Activated naive CD8-positive, alpha-beta T cell treated with anti-CD3 and anti-CD28 coated beads, Interleukin-2, amount 10 ng/mL, durations not matched to agents 7 days and 5 days (primary cell): ENCODE measurements around the gene SUGP1. TPM values are rescaled to one million over a fixed set of nuclear protein-coding genes. Genes with fewer than 3 reads are reported as not detected.

ENCODE experiments used
- ATAC-seq: fragments of 150-1000 bp; cut with Tn5 transposase; one replicate; pipeline ENCODE4 v1.10.0; 2021; ENCODE audit warnings: low read depth, moderate library complexity
- POLR2A ChIA-PET: fragments of 350-600 bp; sonication (Branson Sonifier 250); formaldehyde crosslinking; loops from one replicate; lab custom pipeline; 2021; ENCODE audit warnings: antibody characterized with exemption; lab: Charles Lee
- DNase-seq: peaks from one replicate; pipeline ENCODE4 v3.0.0; 2021
- H3K27ac Mint-ChIP-seq: one replicate; pipeline ENCODE4 v1.8.0; 2022; ENCODE audit warnings: mild to moderate bottlenecking, mixed read lengths
- H3K27me3 Mint-ChIP-seq: one replicate; pipeline ENCODE4 v1.8.0; 2022; ENCODE audit warnings: mild to moderate bottlenecking, moderate library complexity, mixed read lengths
- H3K36me3 Mint-ChIP-seq: one replicate; pipeline ENCODE4 v1.8.0; 2021; ENCODE audit warnings: mild to moderate bottlenecking, mixed read lengths
- H3K4me1 Mint-ChIP-seq: one replicate; pipeline ENCODE4 v1.8.0; 2021; ENCODE audit warnings: mixed read lengths
- H3K4me3 Mint-ChIP-seq: one replicate; pipeline ENCODE4 v1.8.0; 2022; ENCODE audit warnings: mild to moderate bottlenecking, moderate library complexity, mixed read lengths
- H3K9me3 Mint-ChIP-seq: one replicate; pipeline ENCODE4 v1.8.0; 2021; ENCODE audit warnings: mixed read lengths
- total RNA-seq, 2 experiments: library from RNA; stranded (reverse); gene quantifications; one replicate each; pipeline ENCODE4 v1.2.3, GENCODE V29; 2021

The SUGP1 gene
- total RNA-seq, 2 experiments from 2014 or later = 66.8 to 70.6 TPM

DNA sequence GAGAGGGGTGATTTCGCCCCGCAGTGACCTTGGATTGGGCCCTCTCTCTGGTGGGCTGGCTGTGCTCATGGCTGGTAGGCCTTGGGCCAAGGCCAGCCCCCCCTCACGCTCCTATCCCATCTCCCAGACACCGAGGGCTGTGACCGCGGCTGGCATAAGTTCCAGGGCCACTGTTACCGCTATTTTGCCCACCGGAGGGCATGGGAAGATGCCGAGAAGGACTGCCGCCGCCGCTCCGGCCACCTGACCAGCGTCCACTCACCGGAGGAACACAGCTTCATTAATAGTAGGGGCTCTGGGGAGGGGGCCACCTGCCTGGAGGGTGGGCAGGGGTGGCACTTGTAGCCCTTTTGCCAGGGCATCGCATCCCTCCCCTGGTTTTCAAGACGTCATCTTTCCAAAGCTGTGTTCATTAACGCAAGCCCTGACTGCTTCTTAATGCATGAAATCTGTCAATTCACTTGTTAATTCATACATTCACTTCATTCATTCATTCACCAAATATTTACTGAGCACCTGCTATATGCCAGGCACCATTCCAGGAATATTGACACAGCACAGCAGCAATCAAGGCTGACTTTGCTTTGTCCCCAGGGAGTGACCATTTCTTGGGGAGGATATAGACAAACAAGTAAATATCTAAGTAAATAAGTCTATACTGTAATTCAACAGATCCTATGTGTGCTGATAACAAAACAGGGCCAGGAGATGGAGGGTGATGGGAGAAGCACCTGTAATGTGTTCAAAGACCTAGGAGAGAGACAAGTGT lies 82.0 kb downstream of the SUGP1 start:
- Mint-ChIP-seq H3K4me1 (no peaks in the 10 kb centered on the region), H3K36me3 (no peaks in the 10 kb centered on the region), H3K9me3 (peaks cover 9% of the 10 kb centered on the region), H3K27me3 (no peaks in the 10 kb centered on the region), H3K4me3 (no peak overlapping the region), H3K27ac (no peak overlapping the region)
- DNase-seq (no peak), ATAC-seq (no peak)
- POLR2A ChIA-PET = no interaction called here

DNA sequence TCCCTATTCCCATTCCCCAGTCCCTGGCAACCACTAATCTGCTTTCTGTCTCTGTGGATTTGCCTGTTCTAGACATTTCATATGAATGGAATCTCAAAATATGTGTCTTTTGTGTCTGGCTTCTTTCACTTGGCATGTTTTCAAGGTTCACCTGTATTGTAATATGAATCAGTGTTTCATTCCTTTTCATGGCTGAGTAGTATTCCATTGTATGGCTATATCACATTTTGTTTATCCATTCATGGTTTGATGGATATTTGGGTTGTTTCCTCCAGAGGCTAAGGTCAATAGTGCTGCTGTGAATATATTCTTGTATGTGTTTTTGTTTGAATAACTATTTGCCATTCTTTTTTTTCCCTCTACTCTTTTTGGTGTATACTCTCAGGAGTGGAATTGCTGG lies 84.1 kb downstream of the SUGP1 start:
- POLR2A ChIA-PET = no interaction called here

DNA sequence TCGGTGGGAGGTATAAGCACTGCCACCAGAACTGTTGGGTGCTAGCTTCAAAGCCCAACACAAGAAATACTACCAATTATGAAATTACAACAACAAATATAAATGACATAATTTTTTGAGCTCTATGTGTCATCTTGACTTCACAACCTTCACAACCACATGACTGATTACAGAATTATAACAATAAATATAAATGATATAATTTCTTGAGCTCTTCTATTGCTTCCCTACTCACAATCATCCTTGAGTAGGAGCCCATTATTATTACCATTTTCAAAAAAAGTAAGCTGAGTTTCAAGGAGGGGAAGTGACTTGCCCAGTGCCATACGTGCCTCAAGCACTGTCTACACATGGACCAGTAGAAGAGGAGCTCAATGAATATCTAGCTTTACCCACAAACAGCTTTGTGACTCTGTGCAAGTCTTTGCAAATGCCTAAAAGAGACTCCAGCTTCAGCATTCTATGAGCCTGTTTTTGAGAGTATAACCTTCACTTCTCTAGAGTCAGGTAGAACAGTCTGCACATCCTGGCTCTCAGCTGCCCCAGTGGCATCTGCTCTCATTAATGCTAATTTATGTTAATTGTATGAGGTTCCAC lies 86.0 kb downstream of the SUGP1 start:
- no peak overlapping the region for H3K4me3 Mint-ChIP-seq
- no peak for ATAC-seq
- no peak overlapping the region for H3K27ac Mint-ChIP-seq
- no peaks in the 10 kb centered on the region for H3K36me3 Mint-ChIP-seq
- H3K4me1 Mint-ChIP-seq = no peaks in the 10 kb centered on the region
- no peaks in the 10 kb centered on the region for H3K27me3 Mint-ChIP-seq
- DNase-seq = no peak
- POLR2A ChIA-PET = no interaction called here
- peaks cover 9% of the 10 kb centered on the region for H3K9me3 Mint-ChIP-seq

More for the DNA sequence above, 84.1 kb downstream of the SUGP1 start:
- DNase-seq (no peak), ATAC-seq (no peak)
- Mint-ChIP-seq H3K27me3 (no peaks in the 10 kb centered on the region), H3K4me1 (no peaks in the 10 kb centered on the region), H3K36me3 (no peaks in the 10 kb centered on the region), H3K9me3 (peaks cover 9% of the 10 kb centered on the region), H3K27ac (no peak overlapping the region), H3K4me3 (no peak overlapping the region)

DNA sequence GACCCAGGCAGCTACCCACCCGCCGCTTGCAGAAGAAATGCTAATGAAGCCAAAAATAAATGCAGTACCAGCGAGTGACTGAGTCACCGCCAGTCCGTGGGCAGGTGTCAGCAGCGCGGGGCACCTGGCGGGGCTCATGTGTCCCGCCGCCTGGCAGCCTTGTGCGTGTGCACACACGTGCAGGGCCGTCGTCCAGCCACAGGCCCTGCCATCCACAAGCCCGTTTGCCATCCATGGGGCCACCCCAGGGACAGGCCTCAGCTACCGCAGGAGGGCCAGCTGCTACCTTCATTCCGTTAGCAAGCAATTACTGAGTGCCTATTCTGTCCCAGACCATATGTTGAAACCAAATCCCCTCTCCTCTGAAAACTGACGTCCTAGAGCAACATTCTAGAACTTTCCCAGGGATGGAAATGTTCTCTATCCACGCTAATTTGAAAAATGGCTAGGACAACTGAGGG lies 88.0 kb downstream of the SUGP1 start:
- ATAC-seq = no peak
- Mint-ChIP-seq H3K36me3 (no peaks in the 10 kb centered on the region), H3K4me3 (no peak overlapping the region), H3K27me3 (peaks cover 4% of the 10 kb centered on the region), H3K9me3 (peaks cover 9% of the 10 kb centered on the region), H3K4me1 (no peaks in the 10 kb centered on the region), H3K27ac (no peak overlapping the region)
- DNase-seq = no peak
- POLR2A ChIA-PET = interaction anchor here (0.5 kb wide), 1 partner anchor 503 kb away, joined by 3 read pairs; no protein-coding TSS in a partner anchor

DNA sequence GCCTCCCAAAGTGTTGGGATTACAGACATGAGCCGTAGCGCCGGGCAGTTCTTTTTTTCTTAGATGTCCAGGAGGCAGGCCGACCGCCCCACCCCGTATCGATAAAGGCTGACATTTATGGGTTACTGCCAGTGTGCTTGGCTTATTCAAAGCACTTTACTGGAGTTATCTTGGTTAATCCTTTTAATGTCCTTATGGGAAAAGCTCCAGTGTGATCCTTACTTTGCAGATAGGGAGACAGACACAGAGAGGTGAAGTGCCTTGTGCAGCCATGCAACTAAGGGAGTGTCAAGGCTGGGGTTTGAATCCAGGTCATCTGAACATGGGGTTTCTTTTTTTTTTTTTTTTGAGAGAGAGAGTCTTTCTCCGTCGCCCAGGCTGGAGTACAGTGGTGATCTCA lies 89.3 kb downstream of the SUGP1 start:
- POLR2A ChIA-PET = no interaction called here
- Mint-ChIP-seq H3K27ac (no peak overlapping the region), H3K4me3 (no peak overlapping the region), H3K4me1 (no peaks in the 10 kb centered on the region), H3K9me3 (peaks cover 6% of the 10 kb centered on the region), H3K36me3 (no peaks in the 10 kb centered on the region), H3K27me3 (peaks cover 4% of the 10 kb centered on the region)
- no peak for DNase-seq
- ATAC-seq = no peak

DNA sequence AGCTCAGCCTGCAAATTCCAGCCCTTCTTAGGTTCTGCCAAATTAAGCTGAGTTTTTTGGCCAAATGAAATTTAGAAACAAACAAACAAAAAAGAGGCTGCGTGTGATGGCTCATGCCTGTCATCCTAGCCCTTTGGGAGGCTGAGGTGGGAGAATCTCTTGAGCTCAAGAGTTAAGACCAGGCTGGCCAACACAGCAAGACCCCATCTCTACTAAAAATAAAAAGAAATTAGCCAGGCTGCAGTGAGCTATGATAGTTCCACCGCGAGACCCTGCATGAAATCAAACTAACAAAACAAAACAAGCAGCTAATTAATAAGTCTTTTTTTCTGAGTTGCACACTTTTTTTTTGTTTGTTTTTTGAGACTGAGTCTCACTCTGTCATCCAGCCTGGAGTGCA lies 90.6 kb downstream of the SUGP1 start:
- ATAC-seq (no peak), DNase-seq (no peak)
- H3K27me3 Mint-ChIP-seq = peaks cover 7% of the 10 kb centered on the region
- no peak overlapping the region for H3K4me3 Mint-ChIP-seq
- H3K36me3 Mint-ChIP-seq = no peaks in the 10 kb centered on the region
- POLR2A ChIA-PET = interaction anchor here (0.6 kb wide), 1 partner anchor 37 kb away, joined by 4 read pairs; no protein-coding TSS in a partner anchor
- H3K9me3 Mint-ChIP-seq = peaks cover 5% of the 10 kb centered on the region
- no peak overlapping the region for H3K27ac Mint-ChIP-seq
- no peaks in the 10 kb centered on the region for H3K4me1 Mint-ChIP-seq

DNA sequence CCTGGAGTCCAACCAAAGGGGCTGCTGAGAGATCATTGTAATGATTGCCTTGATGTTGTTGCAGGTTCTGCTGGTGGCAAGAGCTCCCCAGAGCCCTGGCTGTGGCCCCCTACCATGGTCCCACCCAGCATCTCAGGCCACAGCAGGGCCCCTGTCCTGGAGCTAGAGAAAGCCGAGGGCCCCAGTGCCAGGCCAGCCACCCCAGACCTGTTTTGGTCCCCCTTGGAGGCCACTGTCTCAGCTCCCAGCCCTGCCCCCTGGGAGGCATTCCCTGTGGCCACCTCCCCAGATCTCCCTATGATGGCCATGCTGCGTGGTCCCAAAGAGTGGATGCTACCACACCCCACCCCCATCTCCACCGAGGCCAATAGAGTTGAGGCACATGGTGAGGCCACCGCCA lies 93.1 kb downstream of the SUGP1 start:
- Mint-ChIP-seq H3K4me3 (no peak overlapping the region), H3K9me3 (no peaks in the 10 kb centered on the region), H3K4me1 (peaks cover 2% of the 10 kb centered on the region), H3K36me3 (no peaks in the 10 kb centered on the region), H3K27ac (no peak overlapping the region), H3K27me3 (peaks cover 26% of the 10 kb centered on the region)
- ATAC-seq = no peak
- POLR2A ChIA-PET = no interaction called here
- DNase-seq = no peak

DNA sequence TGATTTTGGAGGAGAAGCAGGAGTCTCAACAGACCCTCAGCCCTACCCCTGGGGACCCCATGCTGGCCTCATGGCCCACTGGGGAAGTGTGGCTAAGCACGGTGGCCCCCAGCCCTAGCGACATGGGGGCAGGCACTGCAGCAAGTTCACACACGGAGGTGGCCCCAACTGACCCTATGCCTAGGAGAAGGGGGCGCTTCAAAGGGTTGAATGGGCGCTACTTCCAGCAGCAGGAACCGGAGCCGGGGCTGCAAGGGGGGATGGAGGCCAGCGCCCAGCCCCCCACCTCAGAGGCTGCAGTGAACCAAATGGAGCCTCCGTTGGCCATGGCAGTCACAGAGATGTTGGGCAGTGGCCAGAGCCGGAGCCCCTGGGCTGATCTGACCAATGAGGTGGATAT lies 93.6 kb downstream of the SUGP1 start:
- no peak overlapping the region for H3K27ac Mint-ChIP-seq
- ATAC-seq = no peak

DNA sequence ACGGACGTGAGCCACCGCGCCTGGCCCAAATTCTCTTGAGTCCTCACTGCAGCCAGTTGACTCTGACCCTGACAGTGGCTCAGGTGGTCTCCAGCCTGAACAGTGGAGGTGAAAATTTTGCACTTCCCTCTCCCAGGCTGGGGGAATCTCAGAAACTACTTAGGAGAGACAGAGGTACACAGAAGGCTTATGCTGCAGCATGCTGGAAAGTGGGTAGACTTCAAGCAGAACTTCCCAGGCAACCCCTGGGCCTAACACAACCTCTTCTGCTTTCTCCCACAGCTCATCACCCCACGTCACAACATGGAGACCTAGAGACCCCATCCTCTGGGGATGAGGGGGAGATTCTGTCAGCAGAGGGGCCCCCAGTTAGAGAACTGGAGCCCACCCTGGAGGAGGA lies 94.1 kb downstream of the SUGP1 start:
- Mint-ChIP-seq H3K9me3 (no peaks in the 10 kb centered on the region), H3K27ac (no peak overlapping the region), H3K4me1 (peaks cover 2% of the 10 kb centered on the region), H3K4me3 (no peak overlapping the region), H3K27me3 (peaks cover 27% of the 10 kb centered on the region), H3K36me3 (no peaks in the 10 kb centered on the region)
- ATAC-seq = no peak
- POLR2A ChIA-PET = no interaction called here
- no peak for DNase-seq

More for the DNA sequence above, 93.6 kb downstream of the SUGP1 start:
- peaks cover 27% of the 10 kb centered on the region for H3K27me3 Mint-ChIP-seq
- POLR2A ChIA-PET = no interaction called here
- DNase-seq = no peak
- H3K4me1 Mint-ChIP-seq = peaks cover 2% of the 10 kb centered on the region
- H3K9me3 Mint-ChIP-seq = no peaks in the 10 kb centered on the region
- no peak overlapping the region for H3K4me3 Mint-ChIP-seq
- H3K36me3 Mint-ChIP-seq = no peaks in the 10 kb centered on the region

Other genes starting within 250 kb of the SUGP1 start
- 10 to 100 TPM; 25.8 to 30.5 TPM for gene TMEM161A, start 182.0 kb downstream of the SUGP1 start, total RNA-seq
- 1 to 10 TPM; 5.2 TPM for gene MEF2B, start 150.2 kb downstream of the SUGP1 start, total RNA-seq
- 10 to 100 TPM; 31.9 to 32.4 TPM for gene BORCS8, start 128.4 kb downstream of the SUGP1 start, total RNA-seq
- 10 to 100 TPM; 87.0 to 94.4 TPM for gene RFXANK, start 128.3 kb downstream of the SUGP1 start, total RNA-seq
- 10 to 100 TPM; 29.1 to 32.9 TPM for gene NR2C2AP, start 117.1 kb downstream of the SUGP1 start, total RNA-seq
- not detected for gene NCAN, start 108.6 kb downstream of the SUGP1 start, total RNA-seq
- gene TM6SF2, start 47.2 kb downstream of the SUGP1 start, total RNA-seq = not detected
- 100 to 1,000 TPM; 103 to 105 TPM for gene MAU2, start 320 bp upstream of the SUGP1 start, total RNA-seq
- 100 to 1,000 TPM; 152 to 153 TPM for gene GATAD2A, start 85.2 kb upstream of the SUGP1 start, total RNA-seq
- 1 to 10 TPM; 5.8 to 6.5 TPM for gene TSSK6, start 195.0 kb upstream of the SUGP1 start, total RNA-seq
- 100 to 1,000 TPM; 306 to 336 TPM for gene NDUFA13, start 195.7 kb upstream of the SUGP1 start, total RNA-seq
- 10 to 100 TPM; 11.7 to 11.9 TPM for gene YJEFN3, start 208.4 kb upstream of the SUGP1 start, total RNA-seq
- under 1 TPM; 0.11 to 0.14 TPM for gene CILP2, start 217.8 kb upstream of the SUGP1 start, total RNA-seq